BE2C (cell line): ENCODE measurements around the gene XIRP2.
"Not testable (repeated sequence)": the region's sequence is repeated elsewhere in the genome, so short reads cannot be mapped to it uniquely, and the experiment has no call there.

ENCODE experiments used
- DNase-seq: peaks from one replicate; pipeline ENCODE4 v3.0.0-alpha.2; 2020
- H3K27me3 ChIP-seq: fragments of 250-450 bp; sonication (Bioruptor Pico); 2 replicates; pipeline ENCODE4 v1.5.1; 2020; ENCODE audit warnings: mild to moderate bottlenecking
- H3K36me3 ChIP-seq: fragments of 250-450 bp; sonication (Bioruptor Pico); 2 replicates; pipeline ENCODE4 v1.5.1; 2020; ENCODE audit warnings: mild to moderate bottlenecking
- H3K4me1 ChIP-seq: fragments of 250-450 bp; sonication (Bioruptor Pico); 2 replicates; pipeline ENCODE4 v1.5.1; 2020
- H3K4me3 ChIP-seq: 2 replicates; pipeline ENCODE4 v1.5.1; 2011; ENCODE audit warnings: low read depth, low read length
- H3K9me3 ChIP-seq: fragments of 250-450 bp; sonication (Bioruptor Pico); 2 replicates; pipeline ENCODE4 v1.5.1; 2020
- TF ChIP-seq, protein P1 (sequence below): IDR thresholded peaks from 2 replicates; pipeline ENCODE4 v1.5.1; 2012; ENCODE audit warnings: mild to moderate bottlenecking, low read depth, low read length

Gene XIRP2

GRCh38 chr2:167018590-167018989 lies 130.3 kb downstream of the XIRP2 start:
- TF ChIP-seq, protein P1, sequence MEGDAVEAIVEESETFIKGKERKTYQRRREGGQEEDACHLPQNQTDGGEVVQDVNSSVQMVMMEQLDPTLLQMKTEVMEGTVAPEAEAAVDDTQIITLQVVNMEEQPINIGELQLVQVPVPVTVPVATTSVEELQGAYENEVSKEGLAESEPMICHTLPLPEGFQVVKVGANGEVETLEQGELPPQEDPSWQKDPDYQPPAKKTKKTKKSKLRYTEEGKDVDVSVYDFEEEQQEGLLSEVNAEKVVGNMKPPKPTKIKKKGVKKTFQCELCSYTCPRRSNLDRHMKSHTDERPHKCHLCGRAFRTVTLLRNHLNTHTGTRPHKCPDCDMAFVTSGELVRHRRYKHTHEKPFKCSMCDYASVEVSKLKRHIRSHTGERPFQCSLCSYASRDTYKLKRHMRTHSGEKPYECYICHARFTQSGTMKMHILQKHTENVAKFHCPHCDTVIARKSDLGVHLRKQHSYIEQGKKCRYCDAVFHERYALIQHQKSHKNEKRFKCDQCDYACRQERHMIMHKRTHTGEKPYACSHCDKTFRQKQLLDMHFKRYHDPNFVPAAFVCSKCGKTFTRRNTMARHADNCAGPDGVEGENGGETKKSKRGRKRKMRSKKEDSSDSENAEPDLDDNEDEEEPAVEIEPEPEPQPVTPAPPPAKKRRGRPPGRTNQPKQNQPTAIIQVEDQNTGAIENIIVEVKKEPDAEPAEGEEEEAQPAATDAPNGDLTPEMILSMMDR: no peak
- Histone ChIP-seq H3K27me3 (no peaks in the 10 kb centered on the region), H3K36me3 (no peaks in the 10 kb centered on the region), H3K9me3 (no peaks in the 10 kb centered on the region), H3K4me1 (no peaks in the 10 kb centered on the region), H3K4me3 (no peak overlapping the region)
- no peak for DNase-seq

GRCh38 chr2:167028503-167028902 lies 140.2 kb downstream of the XIRP2 start:
- Histone ChIP-seq H3K4me1 (no peaks in the 10 kb centered on the region), H3K9me3 (no peaks in the 10 kb centered on the region), H3K36me3 (no peaks in the 10 kb centered on the region), H3K27me3 (no peaks in the 10 kb centered on the region), H3K4me3 (no peak overlapping the region)
- TF ChIP-seq, protein P1: no peak
- DNase-seq: no peak

DNA sequence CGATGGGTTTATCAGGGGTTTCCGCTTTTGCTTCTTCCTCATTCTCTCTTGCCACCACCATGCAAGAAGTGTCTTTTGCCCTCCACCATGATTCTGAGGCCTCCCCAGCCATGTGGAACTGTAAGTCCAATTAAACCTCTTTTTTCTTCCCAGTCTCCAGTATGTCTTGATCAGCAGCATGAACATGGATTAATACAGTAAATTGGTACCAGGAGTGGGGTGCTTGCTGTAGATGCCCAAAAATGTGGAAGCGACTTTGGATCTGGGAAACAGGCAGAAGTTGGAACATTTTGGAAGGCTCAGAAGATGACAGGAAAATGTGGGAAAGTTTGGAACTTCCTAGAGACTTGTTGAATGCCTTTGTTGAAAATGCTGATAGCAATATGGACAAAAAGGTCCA lies 146.7 kb downstream of the XIRP2 start:
- not testable (repeated sequence) for H3K9me3 ChIP-seq, DNase-seq, H3K4me3 ChIP-seq

GRCh38 chr2:167048829-167049228 lies 160.5 kb downstream of the XIRP2 start:
- no peak for DNase-seq
- TF ChIP-seq, protein P1: no peak
- H3K27me3 ChIP-seq: no peaks in the 10 kb centered on the region
- no peaks in the 10 kb centered on the region for H3K4me1 ChIP-seq
- H3K36me3 ChIP-seq: no peaks in the 10 kb centered on the region
- H3K9me3 ChIP-seq: no peaks in the 10 kb centered on the region
- no peak overlapping the region for H3K4me3 ChIP-seq

More for the DNA sequence above, 146.7 kb downstream of the XIRP2 start:
- H3K36me3 ChIP-seq, H3K27me3 ChIP-seq, H3K4me1 ChIP-seq: not testable (repeated sequence)

DNA sequence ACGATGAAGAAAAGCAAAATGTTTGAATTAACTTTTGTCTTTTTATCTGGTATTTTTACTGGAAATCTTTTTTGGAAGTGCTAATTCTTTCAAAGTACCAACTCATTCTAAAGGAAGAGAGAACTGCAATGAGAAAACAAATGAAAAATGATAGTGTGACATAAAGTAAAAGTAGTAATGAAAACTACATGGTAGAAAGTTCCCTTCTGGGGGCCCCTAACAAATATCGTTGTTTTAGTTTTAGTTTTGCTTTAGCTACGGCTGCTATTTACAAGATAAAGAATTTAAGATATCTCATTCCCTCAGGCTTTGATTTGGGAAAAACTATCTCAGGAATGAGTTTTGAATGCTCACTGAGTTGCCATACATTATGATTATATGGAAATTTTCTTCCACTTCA lies 161.4 kb downstream of the XIRP2 start:
- no peaks in the 10 kb centered on the region for H3K36me3 ChIP-seq
- no peaks in the 10 kb centered on the region for H3K4me1 ChIP-seq
- DNase-seq: no peak
- H3K27me3 ChIP-seq: no peaks in the 10 kb centered on the region
- H3K9me3 ChIP-seq: no peaks in the 10 kb centered on the region
- no peak overlapping the region for H3K4me3 ChIP-seq
- TF ChIP-seq, protein P1: no peak

DNA sequence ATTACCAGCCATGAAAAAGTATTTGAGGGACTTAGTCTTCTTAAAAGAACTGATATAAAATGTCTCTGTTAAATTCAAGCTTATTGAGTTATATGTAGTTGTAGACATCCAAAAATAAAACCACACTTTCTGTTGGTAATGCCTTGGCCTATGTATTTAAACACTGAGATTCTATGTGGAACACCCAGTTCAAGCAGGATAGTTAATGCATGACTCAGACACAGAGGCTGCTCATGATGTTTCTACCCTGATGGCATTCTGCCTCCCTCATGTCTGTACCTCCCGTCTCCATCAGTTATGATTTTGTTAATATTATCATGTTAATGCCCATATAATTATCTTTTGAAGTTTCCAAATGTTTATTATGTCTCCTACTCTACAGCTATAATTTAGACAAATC lies 164.5 kb downstream of the XIRP2 start:
- TF ChIP-seq, protein P1: no peak
- H3K4me1 ChIP-seq: no peaks in the 10 kb centered on the region
- no peaks in the 10 kb centered on the region for H3K27me3 ChIP-seq
- H3K4me3 ChIP-seq: no peak overlapping the region
- H3K9me3 ChIP-seq: no peaks in the 10 kb centered on the region
- no peak for DNase-seq
- no peaks in the 10 kb centered on the region for H3K36me3 ChIP-seq

DNA sequence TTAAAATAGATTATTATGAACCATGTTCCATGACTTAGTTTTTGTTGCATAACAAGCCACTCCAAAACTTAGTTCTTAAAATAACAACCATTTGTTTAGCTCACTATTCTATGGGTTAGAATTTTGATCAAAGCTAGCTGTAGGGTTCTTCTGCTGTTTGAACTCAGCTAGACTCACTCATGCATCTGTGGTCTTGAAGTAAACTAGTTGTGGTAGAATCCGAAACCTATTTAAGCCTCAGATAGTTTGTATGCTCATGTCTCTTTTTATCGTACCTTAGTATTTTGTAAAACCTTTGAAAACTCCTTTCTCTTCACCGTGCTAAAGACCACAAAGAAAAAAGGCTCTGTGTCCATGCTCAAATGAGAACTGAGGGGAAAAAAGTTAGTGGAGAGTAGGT lies 166.6 kb downstream of the XIRP2 start:
- Histone ChIP-seq H3K36me3 (no peaks in the 10 kb centered on the region), H3K27me3 (no peaks in the 10 kb centered on the region), H3K4me3 (no peak overlapping the region), H3K9me3 (no peaks in the 10 kb centered on the region), H3K4me1 (no peaks in the 10 kb centered on the region)
- DNase-seq: no peak
- TF ChIP-seq, protein P1: no peak
